Activated CD4-positive, alpha-beta T cell treated with anti-CD3 and anti-CD28 coated beads, Interleukin-2, amount 10 ng/mL, durations not matched to agents 24 days and 14 days (primary cell): ENCODE results near the gene GSDMA. TPM values are rescaled to one million over a fixed set of nuclear protein-coding genes. Genes with fewer than 3 reads are reported as not detected.
"Not testable (repeated sequence)": the region's sequence is repeated elsewhere in the genome, so short reads cannot be mapped to it uniquely, and the experiment has no call there.

Experiments used
- DNase-seq: peaks from one replicate; pipeline ENCODE4 v3.0.0; 2022
- H3K27ac Mint-ChIP-seq: one replicate; pipeline ENCODE4 v1.8.0; 2022; ENCODE audit warnings: mild to moderate bottlenecking, mixed read lengths
- H3K27me3 Mint-ChIP-seq: one replicate; pipeline ENCODE4 v1.8.0; 2022; ENCODE audit warnings: mixed read lengths
- H3K36me3 Mint-ChIP-seq: one replicate; pipeline ENCODE4 v1.8.0; 2022; ENCODE audit warnings: low read depth, mild to moderate bottlenecking, mixed read lengths
- H3K4me1 Mint-ChIP-seq: one replicate; pipeline ENCODE4 v1.8.0; 2021; ENCODE audit warnings: mixed read lengths
- H3K4me3 Mint-ChIP-seq: one replicate; pipeline ENCODE4 v1.8.0; 2022; ENCODE audit warnings: mild to moderate bottlenecking, moderate library complexity, mixed read lengths
- H3K9me3 Mint-ChIP-seq: one replicate; pipeline ENCODE4 v1.8.0; 2021; ENCODE audit warnings: mixed read lengths
- intact Hi-C: fragments of 100-400 bp; cut with micrococcal nuclease; formaldehyde crosslinking; loops from one replicate; pipeline ENCODE4 v1.15.1; 2023
- total RNA-seq: library from RNA; stranded (reverse); gene quantifications from 2 replicates; pipeline ENCODE4 v1.2.3, GENCODE V29; 2022

Gene GSDMA
- total RNA-seq, 1 donor from 2014 or later: 0.84 TPM

GRCh38 chr17:40004072-40004471 is 41.3 kb downstream of the GSDMA start:
- H3K4me3 Mint-ChIP-seq: no peak overlapping the region
- H3K9me3 Mint-ChIP-seq: no peaks in the 10 kb centered on the region
- intact Hi-C loops: no loop called here
- no peaks in the 10 kb centered on the region for H3K4me1 Mint-ChIP-seq
- no peak for DNase-seq
- no peaks in the 10 kb centered on the region for H3K36me3 Mint-ChIP-seq
- peaks cover 2% of the 10 kb centered on the region for H3K27me3 Mint-ChIP-seq
- H3K27ac Mint-ChIP-seq: no peak overlapping the region

- H3K36me3 Mint-ChIP-seq: no peaks in the 10 kb centered on the region
- peaks cover 2% of the 10 kb centered on the region for H3K27me3 Mint-ChIP-seq
- no peaks in the 10 kb centered on the region for H3K4me1 Mint-ChIP-seq
- intact Hi-C loops: no loop called here
- no peak for DNase-seq
- no peak overlapping the region for H3K4me3 Mint-ChIP-seq
- no peaks in the 10 kb centered on the region for H3K9me3 Mint-ChIP-seq
- H3K27ac Mint-ChIP-seq: no peak overlapping the region
These were observed 41.9 kb downstream of the GSDMA start for GRCh38 chr17:40004712-40005111.

- no peak for DNase-seq
- peaks cover 2% of the 10 kb centered on the region for H3K4me1 Mint-ChIP-seq
- no peaks in the 10 kb centered on the region for H3K36me3 Mint-ChIP-seq
- H3K27me3 Mint-ChIP-seq: peaks cover 2% of the 10 kb centered on the region
- no peaks in the 10 kb centered on the region for H3K9me3 Mint-ChIP-seq
- intact Hi-C loops: no loop called here
- no peak overlapping the region for H3K27ac Mint-ChIP-seq
- H3K4me3 Mint-ChIP-seq: no peak overlapping the region
These were observed 42.7 kb downstream of the GSDMA start for GRCh38 chr17:40005520-40005919.

- H3K27ac Mint-ChIP-seq, H3K4me3 Mint-ChIP-seq, H3K36me3 Mint-ChIP-seq, DNase-seq, H3K27me3 Mint-ChIP-seq, H3K4me1 Mint-ChIP-seq, H3K9me3 Mint-ChIP-seq: not testable (repeated sequence)
- intact Hi-C loops: loop anchor here (5.0 to 10.0 kb wide), 2 partner anchors 101 to 184 kb away; no protein-coding TSS in a partner anchor
These were observed 48.2 kb downstream of the GSDMA start for GRCh38 chr17:40010946-40011500.

GRCh38 chr17:40012017-40012647 is 49.3 kb downstream of the GSDMA start:
- not testable (repeated sequence) for H3K4me3 Mint-ChIP-seq, DNase-seq, H3K27ac Mint-ChIP-seq, H3K36me3 Mint-ChIP-seq, H3K9me3 Mint-ChIP-seq, H3K4me1 Mint-ChIP-seq, H3K27me3 Mint-ChIP-seq
- intact Hi-C loops: loop anchor here (2.0 to 10.0 kb wide), 4 partner anchors 75 to 183 kb away; no protein-coding TSS in a partner anchor

GRCh38 chr17:40014375-40014980 is 51.7 kb downstream of the GSDMA start:
- Mint-ChIP-seq H3K27me3 (peaks cover 3% of the 10 kb centered on the region), H3K9me3 (no peaks in the 10 kb centered on the region), H3K27ac (no peak overlapping the region), H3K36me3 (peaks cover 4% of the 10 kb centered on the region), H3K4me1 (peaks cover 5% of the 10 kb centered on the region), H3K4me3 (no peak overlapping the region)
- no peak for DNase-seq
- intact Hi-C loops: loop anchor here (5.0 to 10.0 kb wide), 2 partner anchors 98 to 180 kb away; no protein-coding TSS in a partner anchor

- no peak for DNase-seq
- H3K36me3 Mint-ChIP-seq: peaks cover 9% of the 10 kb centered on the region
- no peak within 1 kb of the TSS for H3K27ac Mint-ChIP-seq
- H3K9me3 Mint-ChIP-seq: no peaks in the 10 kb centered on the region
- H3K27me3 Mint-ChIP-seq: peaks cover 3% of the 10 kb centered on the region
- intact Hi-C loops: loop anchor here (10.0 kb wide), 1 partner anchor 180 kb away; no protein-coding TSS in a partner anchor
- H3K4me1 Mint-ChIP-seq: peaks cover 4% of the 10 kb centered on the region
- H3K4me3 Mint-ChIP-seq: no peak within 1 kb of the TSS
These were observed 52.5 kb downstream of the GSDMA start, which contains the start of gene CSF3 for GRCh38 chr17:40015005-40015997. TSS of gene CSF3 (plus strand) at chr17:40015440. CDS start at chr17:40015475, 35 bp downstream.

GRCh38 chr17:40015998-40016985 is 53.5 kb downstream of the GSDMA start:
- H3K9me3 Mint-ChIP-seq: no peaks in the 10 kb centered on the region
- no peak overlapping the region for H3K27ac Mint-ChIP-seq
- intact Hi-C loops: loop anchor here (10.0 kb wide), 1 partner anchor 179 kb away; no protein-coding TSS in a partner anchor

GRCh38 chr17:40017422-40018080 is 54.7 kb downstream of the GSDMA start:
- intact Hi-C loops: loop anchor here (10.0 kb wide), 1 partner anchor 177 kb away; no protein-coding TSS in a partner anchor
- Mint-ChIP-seq H3K9me3 (no peaks in the 10 kb centered on the region), H3K36me3 (peaks cover 18% of the 10 kb centered on the region), H3K4me1 (peaks cover 5% of the 10 kb centered on the region), H3K27ac (no peak overlapping the region), H3K27me3 (no peaks in the 10 kb centered on the region), H3K4me3 (no peak overlapping the region)
- no peak for DNase-seq

More at GRCh38 chr17:40015998-40016985, 53.5 kb downstream of the GSDMA start:
- peaks cover 5% of the 10 kb centered on the region for H3K4me1 Mint-ChIP-seq
- peaks cover 3% of the 10 kb centered on the region for H3K27me3 Mint-ChIP-seq
- peaks cover 10% of the 10 kb centered on the region for H3K36me3 Mint-ChIP-seq
- no peak overlapping the region for H3K4me3 Mint-ChIP-seq
- no peak for DNase-seq

GRCh38 chr17:40018211-40019121 is 55.7 kb downstream of the GSDMA start:
- Mint-ChIP-seq H3K27me3 (no peaks in the 10 kb centered on the region), H3K4me3 (no peak overlapping the region), H3K4me1 (peaks cover 5% of the 10 kb centered on the region), H3K9me3 (no peaks in the 10 kb centered on the region), H3K36me3 (peaks cover 21% of the 10 kb centered on the region), H3K27ac (no peak overlapping the region)
- intact Hi-C loops: loop anchor here (10.0 kb wide), 1 partner anchor 176 kb away; no protein-coding TSS in a partner anchor
- DNase-seq: no peak
